Astrocyte (in vitro differentiated cells and primary cell): ENCODE results near the gene ATRN. TPM values are rescaled to one million over a fixed set of nuclear protein-coding genes. Genes with fewer than 3 reads are reported as not detected.

Experiments
- DNase-seq: peaks from one replicate; pipeline ENCODE4 v3.0.0-alpha.2; 2010; ENCODE audit warnings: low read depth
- FAIRE-seq: peaks from 2 replicates; lab custom pipeline; 2011; peaks lifted over from hg19 to GRCh38; lab: Jason Lieb, UNC
- H2AFZ ChIP-seq: 2 replicates; pipeline ENCODE4 v1.6.0; 2012; ENCODE audit warnings: low read depth, low read length, inconsistent platforms
- H3K27ac ChIP-seq: 2 replicates; pipeline ENCODE4 v1.5.1; 2011; ENCODE audit warnings: low read depth, low read length, inconsistent platforms
- H3K27me3 ChIP-seq: 2 replicates; pipeline ENCODE4 v1.6.0; 2011; ENCODE audit warnings: low read length, inconsistent platforms; ENCODE audit not compliant: insufficient read depth
- H3K36me3 ChIP-seq: 2 replicates; pipeline ENCODE4 v1.5.1; 2011; ENCODE audit warnings: low read length, inconsistent platforms; ENCODE audit not compliant: insufficient read depth
- H3K4me1 ChIP-seq: 2 replicates; pipeline ENCODE4 v1.5.1; 2011; ENCODE audit warnings: low read length, inconsistent platforms; ENCODE audit not compliant: insufficient read depth
- H3K4me2 ChIP-seq: 2 replicates; pipeline ENCODE4 v1.6.0; 2012; ENCODE audit warnings: low read length, inconsistent platforms
- H3K4me3 ChIP-seq: 2 replicates; pipeline ENCODE4 v1.5.1; 2011; ENCODE audit warnings: low read depth, mild to moderate bottlenecking, low read length, inconsistent platforms; ENCODE audit not compliant: insufficient read depth
- H3K79me2 ChIP-seq: 2 replicates; pipeline ENCODE4 v1.6.0; 2012; ENCODE audit warnings: mild to moderate bottlenecking, low read length, inconsistent platforms; ENCODE audit not compliant: insufficient read depth
- H3K9ac ChIP-seq: 2 replicates; pipeline ENCODE4 v1.6.0; 2012; ENCODE audit warnings: mild to moderate bottlenecking, low read length, inconsistent platforms
- H3K9me3 ChIP-seq: 2 replicates; pipeline ENCODE4 v1.5.1; 2012; ENCODE audit warnings: low read depth, mild to moderate bottlenecking, low read length, inconsistent platforms; ENCODE audit not compliant: insufficient read depth
- H4K20me1 ChIP-seq: 2 replicates; pipeline ENCODE4 v1.6.0; 2012; ENCODE audit warnings: low read length, inconsistent platforms; ENCODE audit not compliant: insufficient read depth
- H3K27ac Mint-ChIP-seq: one replicate; pipeline ENCODE4 v1.8.0; 2021; ENCODE audit warnings: mild to moderate bottlenecking, mixed read lengths; ENCODE audit not compliant: unreplicated experiment
- H3K27me3 Mint-ChIP-seq: one replicate; pipeline ENCODE4 v1.8.0; 2021; ENCODE audit warnings: low read depth, mixed read lengths; ENCODE audit not compliant: unreplicated experiment
- H3K36me3 Mint-ChIP-seq: one replicate; pipeline ENCODE4 v1.8.0; 2021; ENCODE audit warnings: low read depth, mixed read lengths; ENCODE audit not compliant: unreplicated experiment
- H3K4me1 Mint-ChIP-seq: one replicate; pipeline ENCODE4 v1.8.0; 2021; ENCODE audit warnings: low read depth, mixed read lengths; ENCODE audit not compliant: unreplicated experiment
- H3K4me3 Mint-ChIP-seq: one replicate; pipeline ENCODE4 v1.8.0; 2021; ENCODE audit warnings: mild to moderate bottlenecking, moderate library complexity, mixed read lengths; ENCODE audit not compliant: unreplicated experiment
- H3K9me3 Mint-ChIP-seq: one replicate; pipeline ENCODE4 v1.8.0; 2021; ENCODE audit warnings: mild to moderate bottlenecking, mixed read lengths; ENCODE audit not compliant: unreplicated experiment
- CTCF ChIP-seq: IDR thresholded peaks from 2 replicates; pipeline ENCODE4 v1.5.1; 2011; ENCODE audit warnings: low read depth, mild to moderate bottlenecking, inconsistent platforms, low read length, moderate library complexity; ENCODE audit not compliant: insufficient read depth
- EZH2 ChIP-seq: IDR thresholded peaks from 2 replicates; pipeline ENCODE4 v1.6.1; 2012; ENCODE audit warnings: mild to moderate bottlenecking, low read length, inconsistent platforms; ENCODE audit not compliant: insufficient read depth
- total RNA-seq: library from RNA; stranded (reverse); gene quantifications from 2 replicates; pipeline ENCODE4 v1.2.1, GENCODE V29; 2021

The ATRN gene
- total RNA-seq, 1 donor from 2014 or later: 33.8 TPM

- peaks cover 7% of the 10 kb centered on the region for H3K36me3 ChIP-seq
- no peak for DNase-seq
- no peak for FAIRE-seq
- Mint-ChIP-seq H3K9me3 (no peaks in the 10 kb centered on the region), H3K27me3 (no peaks in the 10 kb centered on the region), H3K36me3 (peaks cover 2% of the 10 kb centered on the region), H3K27ac (no peak overlapping the region), H3K4me3 (no peak overlapping the region), H3K4me1 (peaks cover 10% of the 10 kb centered on the region)
- H3K27ac ChIP-seq: no peak overlapping the region
- no peak overlapping the region for H2AFZ ChIP-seq
- no peaks in the 10 kb centered on the region for H4K20me1 ChIP-seq
- H3K9ac ChIP-seq: no peak overlapping the region
- TF ChIP-seq EZH2 (no peak), CTCF (no peak)
- no peaks in the 10 kb centered on the region for H3K9me3 ChIP-seq
- H3K4me2 ChIP-seq: no peak overlapping the region
- no peaks in the 10 kb centered on the region for H3K79me2 ChIP-seq
- H3K4me1 ChIP-seq: no peaks in the 10 kb centered on the region
- no peak overlapping the region for H3K4me3 ChIP-seq
- H3K27me3 ChIP-seq: no peaks in the 10 kb centered on the region
Observed at GRCh38 chr20:3560578-3560977, 89.8 kb downstream of the ATRN start.

GRCh38 chr20:3563133-3563532 lies 92.3 kb downstream of the ATRN start:
- no peaks in the 10 kb centered on the region for H3K9me3 ChIP-seq
- H4K20me1 ChIP-seq: no peaks in the 10 kb centered on the region
- H3K79me2 ChIP-seq: no peaks in the 10 kb centered on the region
- H3K4me3 ChIP-seq: no peak overlapping the region
- peaks cover 7% of the 10 kb centered on the region for H3K36me3 ChIP-seq
- TF ChIP-seq EZH2: no peak
- no peak for TF ChIP-seq CTCF
- Mint-ChIP-seq H3K9me3 (no peaks in the 10 kb centered on the region), H3K27me3 (no peaks in the 10 kb centered on the region), H3K36me3 (peaks cover 2% of the 10 kb centered on the region), H3K27ac (no peak overlapping the region), H3K4me3 (no peak overlapping the region), H3K4me1 (no peaks in the 10 kb centered on the region)
- no peaks in the 10 kb centered on the region for H3K4me1 ChIP-seq
- DNase-seq (no peak), FAIRE-seq (no peak)
- H3K27ac ChIP-seq: no peak overlapping the region
- H2AFZ ChIP-seq: no peak overlapping the region
- H3K9ac ChIP-seq: no peak overlapping the region
- H3K27me3 ChIP-seq: no peaks in the 10 kb centered on the region
- no peak overlapping the region for H3K4me2 ChIP-seq

- Mint-ChIP-seq H3K27ac (no peak overlapping the region), H3K4me1 (no peaks in the 10 kb centered on the region), H3K4me3 (no peak overlapping the region), H3K27me3 (no peaks in the 10 kb centered on the region), H3K9me3 (no peaks in the 10 kb centered on the region), H3K36me3 (peaks cover 2% of the 10 kb centered on the region)
- Histone ChIP-seq H2AFZ (no peak overlapping the region), H3K9me3 (no peaks in the 10 kb centered on the region), H3K27me3 (no peaks in the 10 kb centered on the region), H3K79me2 (no peaks in the 10 kb centered on the region), H3K4me1 (no peaks in the 10 kb centered on the region), H3K9ac (no peak overlapping the region), H4K20me1 (no peaks in the 10 kb centered on the region), H3K27ac (no peak overlapping the region), H3K4me2 (no peak overlapping the region), H3K36me3 (peaks cover 7% of the 10 kb centered on the region), H3K4me3 (no peak overlapping the region)
- FAIRE-seq (peak; percentile 20), DNase-seq (peak; percentile 14)
- no peak for TF ChIP-seq EZH2
- TF ChIP-seq CTCF: peak; percentile 71
Observed at GRCh38 chr20:3563548-3564177, 92.8 kb downstream of the ATRN start.
